Endothelial cell of umbilical vein (primary cell): ENCODE results near the gene GALNT17. TPM values are rescaled to one million over a fixed set of nuclear protein-coding genes. Genes with fewer than 3 reads are reported as not detected.
A peak's percentile ranks its signal among the peaks of the same experiment; 100 is the strongest.
"Not testable (repeated sequence)": the region's sequence is repeated elsewhere in the genome, so short reads cannot be mapped to it uniquely, and the experiment has no call there.

Source experiments
- BruUV-seq: library from RNA; stranded (reverse); fragments of 400-500 nt; replicated peaks from 2 replicates; lab custom pipeline; 2021; lab: Mats Ljungman, UMichigan
- CTCF ChIA-PET: fragments of 300-600, 350-600 bp; sonication (Branson Sonifier 250); formaldehyde crosslinking; loops from one replicate; lab custom pipeline; 2021; ENCODE audit warnings: antibody characterized with exemption, inconsistent platforms; lab: Charles Lee
- POLR2A ChIA-PET: fragments of 300-600, 350-600 bp; sonication (Branson Sonifier 250); formaldehyde crosslinking; loops from one replicate; lab custom pipeline; 2021; ENCODE audit warnings: antibody characterized with exemption, inconsistent platforms; lab: Charles Lee
- DNase-seq: peaks from one replicate; pipeline ENCODE4 v3.0.0-alpha.2; 2011; ENCODE audit warnings: low read depth, low spot score
- FAIRE-seq: peaks from 2 replicates; lab custom pipeline; 2011; peaks lifted over from hg19 to GRCh38; lab: Jason Lieb, UNC
- H2AFZ ChIP-seq: 2 replicates; pipeline ENCODE4 v1.6.0; 2012; ENCODE audit warnings: low read depth, low read length, control low read depth, inconsistent platforms
- H3K27ac ChIP-seq: 2 replicates; pipeline ENCODE4 v1.5.1; 2011; ENCODE audit warnings: low read depth, mild to moderate bottlenecking, control low read depth, low read length, moderate library complexity; ENCODE audit not compliant: insufficient read depth
- H3K27me3 ChIP-seq, 2 experiments: 2 replicates each; pipeline versions ENCODE4 v1.6.0 to v1.6.1; 2011; ENCODE audit warnings: low read length in 2 of 2, mixed read lengths in 1 of 2; ENCODE audit not compliant: control insufficient read depth in 2 of 2, insufficient read depth in 2 of 2
- H3K36me3 ChIP-seq, 2 experiments: 2 replicates in 1 of 2; 3 replicates in 1 of 2; pipeline ENCODE4 v1.5.1; 2011; ENCODE audit warnings: low read length in 2 of 2, mild to moderate bottlenecking in 1 of 2, moderate library complexity in 1 of 2; ENCODE audit not compliant: control insufficient read depth in 2 of 2, insufficient read depth in 2 of 2; ENCODE audit errors: extremely low read depth in 1 of 2
- H3K4me1 ChIP-seq: 3 replicates; pipeline ENCODE4 v1.5.1; 2011; ENCODE audit warnings: mild to moderate bottlenecking, low read length; ENCODE audit not compliant: control insufficient read depth, insufficient read depth; ENCODE audit errors: extremely low read depth
- H3K4me2 ChIP-seq: 2 replicates; pipeline ENCODE4 v1.6.1; 2011; ENCODE audit warnings: low read length, control low read depth, mixed read lengths; ENCODE audit not compliant: insufficient read depth
- H3K4me3 ChIP-seq, 3 experiments: fragments of 200-600 bp in 1 of 3; sonication (generic), shearing (Covaris generic) in 1 of 3; replicated peaks in 1 of 3; 2 replicates each; pipeline ENCODE4 v1.5.1; 2011 to 2016; ENCODE audit warnings: control low read depth in 3 of 3, low read length in 3 of 3, mild to moderate bottlenecking in 2 of 3, inconsistent platforms in 1 of 3, low read depth in 1 of 3, moderate library complexity in 1 of 3; ENCODE audit not compliant: insufficient read depth in 1 of 3
- H3K79me2 ChIP-seq: 2 replicates; pipeline ENCODE4 v1.6.0; 2012; ENCODE audit warnings: low read length, inconsistent platforms; ENCODE audit not compliant: control insufficient read depth, insufficient read depth
- H3K9ac ChIP-seq: replicated peaks from 2 replicates; pipeline ENCODE3; 2011; ENCODE audit warnings: low read length, control low read depth; ENCODE audit not compliant: insufficient read depth; ENCODE audit errors: extremely low read depth
- H3K9me1 ChIP-seq: replicated peaks from 3 replicates; pipeline ENCODE4 v1.6.0; 2011; ENCODE audit warnings: mild to moderate bottlenecking, low read length; ENCODE audit not compliant: control insufficient read depth, insufficient read depth; ENCODE audit errors: extremely low read depth
- H3K9me3 ChIP-seq: replicated peaks from 2 replicates; pipeline ENCODE4 v1.5.1; 2012; ENCODE audit warnings: low read length, inconsistent platforms; ENCODE audit not compliant: control insufficient read depth, insufficient read depth
- H4K20me1 ChIP-seq: replicated peaks from 2 replicates; pipeline ENCODE3; 2011; ENCODE audit warnings: mild to moderate bottlenecking, low read length; ENCODE audit not compliant: control insufficient read depth, insufficient read depth; ENCODE audit errors: extremely low read depth
- FOS ChIP-seq: IDR thresholded peaks from 2 replicates; pipeline ENCODE4 v1.6.1; 2011; ENCODE audit warnings: mild to moderate bottlenecking, low read length, moderate library complexity, borderline replicate concordance; ENCODE audit not compliant: insufficient read depth
- JUN ChIP-seq: IDR thresholded peaks from 2 replicates; pipeline ENCODE4 v1.6.1; 2011; ENCODE audit warnings: borderline replicate concordance, low read depth; ENCODE audit not compliant: insufficient read length, insufficient read depth
- dilution Hi-C: fragments of 300-500 bp; cut with MboI; formaldehyde crosslinking; loops from one replicate; pipeline ENCODE4 v1.15.0; 2019; ENCODE audit warnings: low sequenced_read_pairs; ENCODE audit not compliant: extremely low pct_ligation_motif_present
- intact Hi-C: fragments of 100-400 bp; cut with micrococcal nuclease; formaldehyde crosslinking; loops from one replicate; pipeline ENCODE4 v1.10.0; 2022
- polyA plus RNA-seq, 4 experiments: library from polyadenylated mRNA; depleted of rRNA in 3 of 4; stranded (reverse) in 3 of 4; unstranded in 1 of 4; fragments of >200 nt; gene quantifications; 2 replicates each; pipeline versions ENCODE4 v1.2.1 to v1.2.3, GENCODE V29; 2011 to 2012; ENCODE audit warnings: missing spikeins in 1 of 4
- total RNA-seq: library from RNA; stranded (reverse); gene quantifications from 2 replicates; pipeline ENCODE4 v1.2.3, GENCODE V29; 2021

Gene GALNT17
- total and polyA plus RNA-seq, 2 donors (not counting 3 experiments of a cell fraction or from before 2014, with no cell fraction given) = not detected

DNA sequence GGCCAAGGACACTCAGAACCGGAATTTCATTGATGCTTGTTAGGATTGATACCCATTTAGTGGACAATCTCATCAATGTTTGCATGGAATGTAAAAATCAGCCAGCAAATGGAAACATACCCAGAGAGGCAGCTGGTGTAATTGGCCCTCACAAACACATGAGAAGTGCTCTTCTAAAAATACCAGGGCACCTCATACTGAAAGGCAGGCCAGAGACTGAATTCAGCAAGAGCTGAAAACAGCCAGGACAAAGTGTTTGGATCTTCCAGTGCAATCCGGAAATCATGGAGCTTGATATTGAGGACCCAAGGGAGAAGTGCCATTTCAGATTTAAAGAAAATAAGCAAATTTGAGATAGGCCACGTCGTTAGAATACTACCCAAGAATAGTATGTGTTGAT, 498.6 kb downstream of the GALNT17 start:
- POLR2A ChIA-PET = no interaction called here
- intact Hi-C loops = no loop called here
- Histone ChIP-seq H2AFZ (no peak overlapping the region), H3K79me2 (no peaks in the 10 kb centered on the region), H3K27me3 (no peaks in the 10 kb centered on the region), H3K4me3 (no peak overlapping the region), H3K9ac (no peak overlapping the region), H3K4me1 (no peaks in the 10 kb centered on the region), H3K9me3 (peaks cover 4% of the 10 kb centered on the region), H3K4me2 (no peak overlapping the region), H3K9me1 (no peaks in the 10 kb centered on the region), H3K36me3 (no peaks in the 10 kb centered on the region), H4K20me1 (no peaks in the 10 kb centered on the region), H3K27ac (no peak overlapping the region)
- no TSS peak for BruUV-seq
- dilution Hi-C loops = no loop called here
- CTCF ChIA-PET = no interaction called here
- FAIRE-seq = no peak
- no peak for TF ChIP-seq JUN
- no peak for DNase-seq

DNA sequence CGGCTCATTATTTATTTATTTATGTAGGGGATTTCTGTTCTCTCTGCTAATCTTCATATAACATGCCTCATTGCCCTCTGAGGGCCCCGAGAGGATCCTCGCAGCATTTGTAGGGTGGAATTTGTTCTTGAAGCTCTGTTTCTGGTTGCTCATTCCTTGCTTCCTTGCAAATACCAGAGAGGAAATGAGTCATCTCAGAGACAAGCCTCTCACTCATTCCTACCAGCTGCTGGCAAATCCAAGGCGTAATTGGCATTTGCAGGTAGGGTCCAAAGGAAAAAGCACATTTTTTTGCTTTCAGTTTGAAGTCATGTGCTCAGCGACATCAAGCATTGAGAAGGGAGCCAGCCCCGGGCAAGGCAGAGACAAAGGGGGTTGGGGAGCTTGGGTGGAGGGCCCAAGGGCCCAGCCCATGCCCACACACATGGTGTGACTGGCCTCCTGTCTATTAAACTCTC, 501.6 kb downstream of the GALNT17 start:
- no peak overlapping the region for H3K9ac ChIP-seq

DNA sequence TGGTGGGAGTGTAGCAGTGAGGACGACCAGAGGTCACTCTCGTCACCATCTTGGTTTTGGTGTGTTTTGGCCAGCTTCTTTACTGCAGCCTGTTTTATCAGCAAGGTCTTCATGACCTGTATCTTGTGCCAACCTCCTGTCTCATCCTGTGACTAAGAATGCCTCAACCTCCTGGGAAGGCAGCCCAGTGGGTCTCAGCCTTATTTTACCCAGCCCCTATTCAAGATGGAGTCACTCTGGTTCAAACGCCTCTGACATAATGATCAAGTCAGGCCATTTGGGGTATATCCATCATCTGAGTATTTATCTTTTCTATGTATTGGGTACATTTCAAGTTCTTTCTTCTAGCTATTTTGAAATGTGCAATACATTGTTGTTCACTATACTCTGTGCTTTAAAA, 503.9 kb downstream of the GALNT17 start:
- FAIRE-seq, H3K9me1 ChIP-seq, H2AFZ ChIP-seq, H3K4me3 ChIP-seq, H3K27ac ChIP-seq, intact Hi-C loops, dilution Hi-C loops, H3K79me2 ChIP-seq, H3K36me3 ChIP-seq, H3K4me1 ChIP-seq, H3K27me3 ChIP-seq, H3K4me2 ChIP-seq, H3K9ac ChIP-seq, H3K9me3 ChIP-seq, H4K20me1 ChIP-seq, DNase-seq, CTCF ChIA-PET, BruUV-seq: not testable (repeated sequence)
- POLR2A ChIA-PET = interaction anchor here (0.6 kb wide), 1 partner anchor 12 kb away, joined by 4 read pairs; no protein-coding TSS in a partner anchor

More for the DNA sequence above, 501.6 kb downstream of the GALNT17 start:
- CTCF ChIA-PET = no interaction called here
- FAIRE-seq (no peak), DNase-seq (no peak)
- TF ChIP-seq JUN (peak; percentile 7), FOS (no peak)
- Histone ChIP-seq H2AFZ (no peak overlapping the region), H3K4me2 (no peak overlapping the region), H3K9me1 (no peaks in the 10 kb centered on the region), H3K4me3 (no peak overlapping the region), H3K27ac (no peak overlapping the region), H3K27me3 (no peaks in the 10 kb centered on the region), H3K4me1 (no peaks in the 10 kb centered on the region), H4K20me1 (no peaks in the 10 kb centered on the region), H3K79me2 (no peaks in the 10 kb centered on the region), H3K36me3 (no peaks in the 10 kb centered on the region), H3K9me3 (peaks cover 4% of the 10 kb centered on the region)
- dilution Hi-C loops (no loop called here), intact Hi-C loops (no loop called here)
- no TSS peak for BruUV-seq
- POLR2A ChIA-PET = no interaction called here
